ENCODE measurements around the gene COL8A1. TPM values are rescaled to one million over a fixed set of nuclear protein-coding genes. Genes with fewer than 3 reads are reported as not detected.

The COL8A1 gene
- total and polyA plus RNA-seq, 9 of the 15 experiments (the other 6 are each of a cell fraction or from before 2014, with no cell fraction given) = 0.07 TPM; not detected in 8

- H4K20me1 ChIP-seq (replicated peaks; ENCODE audit: control insufficient read depth, insufficient read depth, low read length) = no peaks in the 10 kb centered on the region
- no peak overlapping the region for H3K9ac ChIP-seq (ENCODE audit: insufficient read depth in 1 of 2, low read depth in 2 of 2, low read length in 2 of 2)
- BruUV-seq (replicated peaks) = no TSS peak
- DNase-seq (ENCODE audit: extremely low read depth in 1 of 4, low spot score in 3 of 4) = no peak
- no peaks in the 10 kb centered on the region for H3K79me2 ChIP-seq (ENCODE audit: control insufficient read depth, insufficient read depth, low read length)
- H3K27me3 ChIP-seq (ENCODE audit: control insufficient read depth in 2 of 2, insufficient read depth in 2 of 2, low read length in 2 of 2) = no peaks in the 10 kb centered on the region
- 0% methylated on average over 2 of the region's 2 CpGs for WGBS (ENCODE audit: insufficient coverage, low coverage, missing lambda C conversion rate)
- in situ Hi-C loops (cut with MboI) (no loop called here), intact Hi-C loops (cut with micrococcal nuclease) (no loop called here)
- ChIA-PET CTCF (ENCODE audit: low intra/inter-chr PET ratio) (no interaction called here), POLR2A (no interaction called here)
- no peaks in the 10 kb centered on the region for H3K9me3 ChIP-seq (replicated peaks; ENCODE audit: control insufficient read depth, insufficient read depth, low read depth, low read length)
- H3K4me1 ChIP-seq (replicated peaks in 1 of 2; ENCODE audit: control insufficient read depth in 2 of 2, insufficient read depth in 2 of 2, low read length in 2 of 2) = no peaks in the 10 kb centered on the region
- H3K4me3 ChIP-seq = no peak overlapping the region
- ATAC-seq = no peak; the same call in 2 of the 3 replicates
- no peak overlapping the region for H3K27ac ChIP-seq (ENCODE audit: extremely low read depth, low read depth, low read length)
- H3K4me2 ChIP-seq (ENCODE audit: insufficient read depth, low read length) = no peak overlapping the region
- no peak overlapping the region for H2AFZ ChIP-seq (ENCODE audit: low read depth, low read length)
- no peaks in the 10 kb centered on the region for H3K9me1 ChIP-seq (ENCODE audit: control insufficient read depth, insufficient read depth, low read length)
- FAIRE-seq = no peak
- no peak for TF ChIP-seq CREBBP (IDR thresholded peaks at IDR 0.05; ENCODE audit: low read depth, low read length)
- TF ChIP-seq SNAPC5 (CRISPR knock-in tag; IDR thresholded peaks at IDR 0.05) = no peak
- TF ChIP-seq ZNF696 (CRISPR knock-in tag; conservative IDR thresholded peaks at IDR 0.05) = no peak
- TF ChIP-seq PHF21A (IDR thresholded peaks at IDR 0.05; ENCODE audit: borderline replicate concordance, low read depth) = no peak
- no peak for TF ChIP-seq ZNF124 (CRISPR knock-in tag; IDR thresholded peaks at IDR 0.05)
- no peak for TF ChIP-seq KAT7 (CRISPR knock-in tag; IDR thresholded peaks at IDR 0.05; ENCODE audit: borderline replicate concordance)
- TF ChIP-seq CHD4 (IDR thresholded peaks at IDR 0.05; ENCODE audit: insufficient read depth, insufficient replicate concordance, low read depth, low read length, poor library complexity, severe bottlenecking) = no peak
- no peak for TF ChIP-seq PHB2 (IDR thresholded peaks at IDR 0.05; ENCODE audit: low read depth)
- no peak for TF ChIP-seq MLLT1 (IDR thresholded peaks at IDR 0.05)
- H3K36me3 ChIP-seq (ENCODE audit: control insufficient read depth, insufficient read depth, low read length) = no peaks in the 10 kb centered on the region
Observed at GRCh38 chr3:99625237-99625622, 13.2 kb upstream of the COL8A1 start.
